HG03565 (cell line): ENCODE data around the gene HYI.

Source experiments
- ATAC-seq: cut with Tn5 transposase; IDR thresholded peaks from one replicate; pipeline ENCODE4 v1.9.1; 2021; ENCODE audit warnings: mild to moderate bottlenecking, moderate library complexity; ENCODE audit not compliant: unreplicated experiment

Gene HYI

GRCh38 chr1:43402089-43402865 lies 51.5 kb downstream of the HYI start:
- no peak for ATAC-seq
